Measurements from ENCODE around the gene KIF2C. TPM values are rescaled to one million over a fixed set of nuclear protein-coding genes. Genes with fewer than 3 reads are reported as not detected.

The KIF2C gene
- polyA plus RNA-seq, 2 of the 4 experiments (the other 2 are of a cell fraction) = 26.9 to 40.5 TPM

DNA sequence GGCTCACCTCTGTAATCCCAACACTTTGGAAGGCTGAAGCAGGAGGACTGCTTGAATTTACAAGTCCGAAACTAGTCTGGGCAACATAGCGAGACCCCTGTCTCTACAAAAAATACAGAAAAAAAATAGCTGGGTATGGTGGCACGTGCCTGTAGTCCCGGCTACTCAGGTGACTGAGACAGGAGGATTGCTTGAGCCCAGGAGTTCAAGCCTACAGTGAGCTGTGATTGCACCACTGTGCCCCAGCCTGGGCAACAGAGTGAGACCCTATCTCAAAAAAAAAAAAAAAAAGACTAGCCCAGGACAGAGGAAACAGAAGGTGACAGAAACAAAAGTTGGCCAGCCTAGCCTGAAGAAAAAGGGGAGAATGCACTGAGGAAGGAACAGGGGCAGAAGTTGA is 44.0 kb upstream of the KIF2C start:
- Histone ChIP-seq H3K4me2 (no peak overlapping the region), H3K4me1 (peaks cover 2% of the 10 kb centered on the region; the same call in 2 of the 3 replicates), H3K9me3 (no peaks in the 10 kb centered on the region), H3K4me3 (no peak overlapping the region), H3K27ac (no peak overlapping the region)
- FAIRE-seq (no peak), ATAC-seq (no peak), DNase-seq (ENCODE audit: low read depth in 1 of 2, low spot score in 1 of 2) (no peak)
- POLR2A ChIA-PET = no interaction called here
- WGBS (ENCODE audit: missing lambda C conversion rate) = 87% methylated on average over 4 of the region's 4 CpGs
- CTCF ChIA-PET = interaction anchor here (1.4 to 1.6 kb wide), 3 partner anchors 11 to 22 kb away, joined by 3 to 4 read pairs (median 4); no protein-coding TSS in a partner anchor
- TF ChIP-seq, protein P1, sequence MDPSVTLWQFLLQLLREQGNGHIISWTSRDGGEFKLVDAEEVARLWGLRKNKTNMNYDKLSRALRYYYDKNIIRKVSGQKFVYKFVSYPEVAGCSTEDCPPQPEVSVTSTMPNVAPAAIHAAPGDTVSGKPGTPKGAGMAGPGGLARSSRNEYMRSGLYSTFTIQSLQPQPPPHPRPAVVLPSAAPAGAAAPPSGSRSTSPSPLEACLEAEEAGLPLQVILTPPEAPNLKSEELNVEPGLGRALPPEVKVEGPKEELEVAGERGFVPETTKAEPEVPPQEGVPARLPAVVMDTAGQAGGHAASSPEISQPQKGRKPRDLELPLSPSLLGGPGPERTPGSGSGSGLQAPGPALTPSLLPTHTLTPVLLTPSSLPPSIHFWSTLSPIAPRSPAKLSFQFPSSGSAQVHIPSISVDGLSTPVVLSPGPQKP (IDR thresholded peaks at IDR 0.05; ENCODE audit: low read depth, low read length) = no peak
- TF ChIP-seq NR3C1 (IDR thresholded peaks at IDR 0.05) (no peak), ZC3H11A (IDR thresholded peaks at IDR 0.05) (no peak), HOXB13 (CRISPR knock-in tag; IDR thresholded peaks at IDR 0.05; ENCODE audit: low read depth) (no peak), EP300 (IDR thresholded peaks at IDR 0.05) (no peak)

DNA sequence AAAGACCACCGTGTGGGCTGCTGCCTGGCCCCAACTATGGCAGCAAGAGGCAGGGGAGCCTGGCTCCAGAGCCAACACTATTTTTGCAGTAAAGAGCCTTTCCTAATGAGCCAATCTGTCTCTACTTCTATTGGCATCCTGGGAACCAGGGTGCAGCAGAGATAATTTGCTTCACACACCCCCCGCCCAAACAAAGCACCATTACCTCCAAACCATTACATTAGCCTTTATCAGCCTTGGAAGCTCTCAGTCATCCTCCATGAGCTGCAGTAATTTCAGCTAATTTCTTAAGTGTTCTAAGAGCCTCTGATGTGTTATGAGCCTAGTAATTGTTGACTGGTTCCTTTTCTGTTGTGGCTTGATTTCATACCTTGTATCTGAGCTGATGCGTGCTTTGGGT is 43.5 kb upstream of the KIF2C start:
- no peak for ATAC-seq
- no peak overlapping the region for H3K4me2 ChIP-seq
- H3K4me1 ChIP-seq = peaks cover 5% of the 10 kb centered on the region; the same call in 2 of the 3 replicates
- no peaks in the 10 kb centered on the region for H3K9me3 ChIP-seq
- FAIRE-seq = no peak
- DNase-seq (ENCODE audit: low read depth in 1 of 2, low spot score in 1 of 2) = no peak
- TF ChIP-seq, protein P2, sequence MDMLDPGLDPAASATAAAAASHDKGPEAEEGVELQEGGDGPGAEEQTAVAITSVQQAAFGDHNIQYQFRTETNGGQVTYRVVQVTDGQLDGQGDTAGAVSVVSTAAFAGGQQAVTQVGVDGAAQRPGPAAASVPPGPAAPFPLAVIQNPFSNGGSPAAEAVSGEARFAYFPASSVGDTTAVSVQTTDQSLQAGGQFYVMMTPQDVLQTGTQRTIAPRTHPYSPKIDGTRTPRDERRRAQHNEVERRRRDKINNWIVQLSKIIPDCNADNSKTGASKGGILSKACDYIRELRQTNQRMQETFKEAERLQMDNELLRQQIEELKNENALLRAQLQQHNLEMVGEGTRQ (IDR thresholded peaks at IDR 0.05) = no peak
- TF ChIP-seq BHLHE40 (IDR thresholded peaks at IDR 0.05; ENCODE audit: low read depth, low read length) (no peak), FOSB (CRISPR knock-in tag; IDR thresholded peaks at IDR 0.05) (no peak), CBX2 (IDR thresholded peaks at IDR 0.05; ENCODE audit: borderline replicate concordance, low read depth) (no peak), PHF8 (IDR thresholded peaks at IDR 0.05; ENCODE audit: borderline replicate concordance, low read depth) (no peak), RFX5 (IDR thresholded peaks at IDR 0.05) (no peak), TFCP2L1 (CRISPR knock-in tag; IDR thresholded peaks at IDR 0.05) (no peak), CHD4 (IDR thresholded peaks at IDR 0.05; ENCODE audit: borderline replicate concordance) (no peak)
- TF ChIP-seq, protein P3, sequence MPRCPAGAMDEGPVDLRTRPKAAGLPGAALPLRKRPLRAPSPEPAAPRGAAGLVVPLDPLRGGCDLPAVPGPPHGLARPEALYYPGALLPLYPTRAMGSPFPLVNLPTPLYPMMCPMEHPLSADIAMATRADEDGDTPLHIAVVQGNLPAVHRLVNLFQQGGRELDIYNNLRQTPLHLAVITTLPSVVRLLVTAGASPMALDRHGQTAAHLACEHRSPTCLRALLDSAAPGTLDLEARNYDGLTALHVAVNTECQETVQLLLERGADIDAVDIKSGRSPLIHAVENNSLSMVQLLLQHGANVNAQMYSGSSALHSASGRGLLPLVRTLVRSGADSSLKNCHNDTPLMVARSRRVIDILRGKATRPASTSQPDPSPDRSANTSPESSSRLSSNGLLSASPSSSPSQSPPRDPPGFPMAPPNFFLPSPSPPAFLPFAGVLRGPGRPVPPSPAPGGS (IDR thresholded peaks at IDR 0.05) = no peak
- WGBS (ENCODE audit: missing lambda C conversion rate) = 67% methylated on average over 3 of the region's 3 CpGs
- POLR2A ChIA-PET = no interaction called here
- CTCF ChIA-PET = interaction anchor here (0.6 to 1.6 kb wide), 5 partner anchors 10 to 464 kb away, joined by 3 to 6 read pairs (median 4); no protein-coding TSS in a partner anchor
- H3K4me3 ChIP-seq = no peak overlapping the region
- no peak overlapping the region for H3K27ac ChIP-seq

DNA sequence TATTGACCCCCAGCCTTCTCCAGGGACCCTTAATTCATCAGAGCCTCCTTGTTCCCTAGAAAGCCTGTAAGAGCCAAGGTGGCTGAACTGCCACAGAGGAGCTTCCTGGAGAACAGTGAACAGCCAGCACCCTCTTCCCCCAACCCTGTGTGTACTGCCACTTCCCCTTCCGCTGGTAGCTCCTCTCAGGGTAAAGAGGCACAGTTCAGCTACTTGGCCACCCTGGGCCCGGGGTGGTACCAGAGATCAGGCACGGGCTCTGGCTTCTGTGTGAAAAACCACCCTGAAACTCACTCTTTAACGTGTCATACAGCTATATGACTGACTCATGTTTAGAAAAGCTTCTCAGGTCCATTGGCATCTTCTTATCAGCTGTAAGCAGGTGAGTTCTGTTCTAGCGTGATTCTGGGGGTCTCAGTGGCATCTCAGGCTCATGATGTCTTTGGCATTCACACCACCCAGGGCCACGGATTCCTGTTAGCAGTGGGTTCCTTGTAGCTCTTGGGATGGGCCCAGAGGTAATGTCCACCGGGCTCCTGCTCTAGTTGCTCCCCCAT is 42.8 kb upstream of the KIF2C start:
- 49% methylated on average over 6 of the region's 7 CpGs for WGBS (ENCODE audit: missing lambda C conversion rate)
- Histone ChIP-seq H3K4me2 (no peak overlapping the region), H3K4me1 (peaks cover 13% of the 10 kb centered on the region), H3K9me3 (no peaks in the 10 kb centered on the region), H3K27ac (no peak overlapping the region), H3K4me3 (no peak overlapping the region)
- DNase-seq (ENCODE audit: low read depth in 1 of 2, low spot score in 1 of 2) (no peak), ATAC-seq (no peak), FAIRE-seq (no peak)
- POLR2A ChIA-PET = interaction anchor here (1.9 kb wide), 1 partner anchor 25 kb away, joined by 8 read pairs; no protein-coding TSS in a partner anchor
- CTCF ChIA-PET = interaction anchor here (0.6 to 1.6 kb wide), 5 partner anchors 11 to 463 kb away, joined by 3 to 6 read pairs (median 3); no protein-coding TSS in a partner anchor
- TF ChIP-seq CEBPB (IDR thresholded peaks at IDR 0.05) (no peak), ZFP36 (IDR thresholded peaks at IDR 0.05; ENCODE audit: borderline replicate concordance, partially characterized antibody) (no peak), EHMT2 (IDR thresholded peaks at IDR 0.05; ENCODE audit: low read depth) (no peak), CHD4 (IDR thresholded peaks at IDR 0.05; ENCODE audit: borderline replicate concordance) (no peak), MAFK (IDR thresholded peaks at IDR 0.05; ENCODE audit: partially characterized antibody) (no peak), GATA3 (IDR thresholded peaks at IDR 0.05; ENCODE audit: borderline replicate concordance) (no peak), CHD2 (IDR thresholded peaks at IDR 0.05; ENCODE audit: low read length, partially characterized antibody) (no peak), HOXB5 (CRISPR knock-in tag; IDR thresholded peaks at IDR 0.05) (no peak), ESRRA (IDR thresholded peaks at IDR 0.05; ENCODE audit: borderline replicate concordance, low read length) (no peak)
- TF ChIP-seq, protein P3 (IDR thresholded peaks at IDR 0.05) = no peak
- TF ChIP-seq, protein P4, sequence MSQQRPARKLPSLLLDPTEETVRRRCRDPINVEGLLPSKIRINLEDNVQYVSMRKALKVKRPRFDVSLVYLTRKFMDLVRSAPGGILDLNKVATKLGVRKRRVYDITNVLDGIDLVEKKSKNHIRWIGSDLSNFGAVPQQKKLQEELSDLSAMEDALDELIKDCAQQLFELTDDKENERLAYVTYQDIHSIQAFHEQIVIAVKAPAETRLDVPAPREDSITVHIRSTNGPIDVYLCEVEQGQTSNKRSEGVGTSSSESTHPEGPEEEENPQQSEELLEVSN (IDR thresholded peaks at IDR 0.05; ENCODE audit: borderline replicate concordance, low read depth) = no peak
- TF ChIP-seq, protein P2 (IDR thresholded peaks at IDR 0.05) = no peak
- TF ChIP-seq, protein P5, sequence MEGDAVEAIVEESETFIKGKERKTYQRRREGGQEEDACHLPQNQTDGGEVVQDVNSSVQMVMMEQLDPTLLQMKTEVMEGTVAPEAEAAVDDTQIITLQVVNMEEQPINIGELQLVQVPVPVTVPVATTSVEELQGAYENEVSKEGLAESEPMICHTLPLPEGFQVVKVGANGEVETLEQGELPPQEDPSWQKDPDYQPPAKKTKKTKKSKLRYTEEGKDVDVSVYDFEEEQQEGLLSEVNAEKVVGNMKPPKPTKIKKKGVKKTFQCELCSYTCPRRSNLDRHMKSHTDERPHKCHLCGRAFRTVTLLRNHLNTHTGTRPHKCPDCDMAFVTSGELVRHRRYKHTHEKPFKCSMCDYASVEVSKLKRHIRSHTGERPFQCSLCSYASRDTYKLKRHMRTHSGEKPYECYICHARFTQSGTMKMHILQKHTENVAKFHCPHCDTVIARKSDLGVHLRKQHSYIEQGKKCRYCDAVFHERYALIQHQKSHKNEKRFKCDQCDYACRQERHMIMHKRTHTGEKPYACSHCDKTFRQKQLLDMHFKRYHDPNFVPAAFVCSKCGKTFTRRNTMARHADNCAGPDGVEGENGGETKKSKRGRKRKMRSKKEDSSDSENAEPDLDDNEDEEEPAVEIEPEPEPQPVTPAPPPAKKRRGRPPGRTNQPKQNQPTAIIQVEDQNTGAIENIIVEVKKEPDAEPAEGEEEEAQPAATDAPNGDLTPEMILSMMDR (IDR thresholded peaks at IDR 0.05) = no peak
